Activated CD8-positive, alpha-beta T cell treated with anti-CD3 and anti-CD28 coated beads, Interleukin-2, amount 10 ng/mL, durations not matched to agents 7 days and 5 days (primary cell): ENCODE results near the gene APLP2. TPM values are rescaled to one million over a fixed set of nuclear protein-coding genes. Genes with fewer than 3 reads are reported as not detected.
"Not testable (repeated sequence)": the region's sequence is repeated elsewhere in the genome, so short reads cannot be mapped to it uniquely, and the experiment has no call there.

ENCODE experiments used
- ATAC-seq: fragments of 150-1000 bp; cut with Tn5 transposase; one replicate; pipeline ENCODE4 v1.10.0; 2021; ENCODE audit warnings: moderate library complexity
- CTCF ChIA-PET: fragments of 350-600 bp; sonication (Branson Sonifier 250); formaldehyde crosslinking; loops from one replicate; lab custom pipeline; 2021; ENCODE audit warnings: antibody characterized with exemption; lab: Charles Lee
- POLR2A ChIA-PET: fragments of 350-600 bp; sonication (Branson Sonifier 250); formaldehyde crosslinking; loops from one replicate; lab custom pipeline; 2021; ENCODE audit warnings: antibody characterized with exemption; lab: Charles Lee
- DNase-seq: peaks from one replicate; pipeline ENCODE4 v3.0.0-alpha.2; 2020
- H3K27ac Mint-ChIP-seq: one replicate; pipeline ENCODE4 v1.8.0; 2021; ENCODE audit warnings: mild to moderate bottlenecking, mixed read lengths
- H3K27me3 Mint-ChIP-seq: one replicate; pipeline ENCODE4 v1.8.0; 2021; ENCODE audit warnings: low read depth, mixed read lengths
- H3K36me3 Mint-ChIP-seq: one replicate; pipeline ENCODE4 v1.8.0; 2021; ENCODE audit warnings: low read depth, mixed read lengths
- H3K4me1 Mint-ChIP-seq: one replicate; pipeline ENCODE4 v1.8.0; 2021; ENCODE audit warnings: low read depth, mixed read lengths
- H3K4me3 Mint-ChIP-seq: one replicate; pipeline ENCODE4 v1.8.0; 2021; ENCODE audit warnings: mild to moderate bottlenecking, mixed read lengths
- H3K9me3 Mint-ChIP-seq: one replicate; pipeline ENCODE4 v1.8.0; 2022; ENCODE audit warnings: mixed read lengths; ENCODE audit not compliant: insufficient read depth
- total RNA-seq, 2 experiments: library from RNA; stranded (reverse); gene quantifications; one replicate each; pipeline ENCODE4 v1.2.3, GENCODE V29; 2021

Gene APLP2
- total RNA-seq, 2 experiments from 2014 or later, result 16.5 to 17.0 TPM

DNA sequence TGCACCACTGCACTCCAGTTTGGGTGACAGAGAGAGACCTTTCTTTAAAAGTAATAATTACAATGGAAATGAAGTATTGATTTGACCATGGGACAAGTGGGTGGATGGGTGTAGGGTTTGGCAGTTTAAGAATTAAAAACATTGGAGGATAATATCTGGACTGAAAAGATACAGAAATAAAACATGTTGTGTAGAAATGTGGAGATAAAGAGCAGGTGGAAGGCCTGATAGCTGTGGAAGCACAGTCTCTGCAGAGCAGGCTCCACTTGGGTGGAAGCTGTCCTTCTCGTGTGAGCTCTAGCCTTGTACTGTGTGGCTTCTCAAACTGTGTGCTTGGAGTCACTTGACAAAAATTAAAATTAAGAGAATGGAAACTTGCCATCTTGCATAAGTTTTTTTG, 25.6 kb downstream of the APLP2 start:
- H3K36me3 Mint-ChIP-seq, result no peaks in the 10 kb centered on the region
- ATAC-seq, result no peak
- H3K27ac Mint-ChIP-seq, result no peak overlapping the region
- H3K27me3 Mint-ChIP-seq, result no peaks in the 10 kb centered on the region
- ChIA-PET CTCF (no interaction called here), POLR2A (no interaction called here)
- H3K4me3 Mint-ChIP-seq, result no peak overlapping the region
- H3K9me3 Mint-ChIP-seq, result no peaks in the 10 kb centered on the region
- DNase-seq, result no peak
- H3K4me1 Mint-ChIP-seq, result no peaks in the 10 kb centered on the region

DNA sequence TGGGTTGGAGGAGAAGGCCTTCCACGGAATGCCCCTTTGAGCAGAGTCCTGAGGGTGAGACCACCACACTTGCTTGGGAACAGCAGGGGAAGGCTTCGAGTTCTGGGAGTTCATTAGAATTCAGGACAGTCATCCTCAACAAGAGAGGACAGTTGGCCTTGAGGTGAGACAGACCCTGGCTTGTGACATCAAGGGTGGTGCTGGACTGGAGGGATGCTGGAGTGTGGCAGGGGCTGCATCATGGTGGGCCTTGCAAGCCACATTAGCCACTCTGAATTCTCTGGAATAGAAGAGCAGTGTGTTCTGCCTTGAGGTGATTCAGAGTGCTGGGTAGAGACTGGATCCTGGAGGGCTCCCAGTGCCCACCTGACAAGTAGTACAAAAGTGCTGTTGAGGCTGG, 26.3 kb downstream of the APLP2 start:
- no peaks in the 10 kb centered on the region for H3K4me1 Mint-ChIP-seq
- H3K9me3 Mint-ChIP-seq, result no peaks in the 10 kb centered on the region
- H3K27me3 Mint-ChIP-seq, result no peaks in the 10 kb centered on the region
- no peaks in the 10 kb centered on the region for H3K36me3 Mint-ChIP-seq
- H3K27ac Mint-ChIP-seq, result no peak overlapping the region
- ChIA-PET POLR2A (no interaction called here), CTCF (no interaction called here)
- ATAC-seq (no peak), DNase-seq (no peak)
- no peak overlapping the region for H3K4me3 Mint-ChIP-seq

DNA sequence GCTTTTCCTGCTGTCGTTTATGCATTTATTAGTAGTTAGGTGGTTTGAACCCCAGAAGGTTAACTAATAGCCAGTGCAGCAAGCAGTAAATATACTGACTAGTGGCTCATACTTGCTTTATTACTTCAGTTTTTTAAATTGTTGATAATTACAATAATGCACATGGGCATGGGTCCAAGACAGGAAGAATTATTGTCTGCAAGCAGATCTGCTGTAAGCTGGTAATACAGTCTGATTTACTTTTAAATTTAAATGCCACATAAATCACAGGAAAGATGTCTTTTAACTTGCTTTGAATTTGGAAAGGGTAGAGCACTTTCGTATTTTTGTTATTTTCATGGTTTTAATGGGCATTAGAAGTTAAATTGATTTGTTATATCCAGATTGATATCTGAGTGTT, 27.1 kb downstream of the APLP2 start:
- no peak for ATAC-seq
- Mint-ChIP-seq H3K9me3 (no peaks in the 10 kb centered on the region), H3K4me3 (no peak overlapping the region), H3K36me3 (no peaks in the 10 kb centered on the region), H3K4me1 (no peaks in the 10 kb centered on the region), H3K27me3 (no peaks in the 10 kb centered on the region), H3K27ac (no peak overlapping the region)
- no peak for DNase-seq
- ChIA-PET POLR2A (no interaction called here), CTCF (no interaction called here)

DNA sequence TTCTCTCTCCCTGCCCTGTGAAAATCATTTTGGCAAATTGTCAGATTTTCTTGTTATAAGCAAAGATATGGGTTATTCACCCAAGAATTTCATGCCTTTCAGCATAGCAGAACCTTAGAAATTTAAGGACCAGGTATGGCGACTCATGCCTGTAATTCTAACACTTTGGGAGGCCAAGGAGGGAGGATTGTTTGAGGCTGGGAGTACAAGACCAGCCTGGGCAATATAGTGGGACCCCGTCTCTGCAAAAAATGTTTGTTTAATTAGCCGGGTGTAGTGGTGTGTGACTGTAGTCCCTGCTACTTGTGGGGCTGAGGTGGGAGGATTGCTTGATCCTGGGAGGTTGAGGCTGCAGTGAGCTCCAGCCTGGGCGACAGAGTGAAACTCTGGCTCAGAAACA, 27.6 kb downstream of the APLP2 start:
- H3K4me3 Mint-ChIP-seq, result no peak overlapping the region
- no peaks in the 10 kb centered on the region for H3K9me3 Mint-ChIP-seq
- no peaks in the 10 kb centered on the region for H3K36me3 Mint-ChIP-seq
- no peaks in the 10 kb centered on the region for H3K27me3 Mint-ChIP-seq
- no peak overlapping the region for H3K27ac Mint-ChIP-seq
- CTCF ChIA-PET, result no interaction called here
- DNase-seq, result no peak
- ATAC-seq, result no peak
- H3K4me1 Mint-ChIP-seq, result no peaks in the 10 kb centered on the region
- POLR2A ChIA-PET, result no interaction called here

DNA sequence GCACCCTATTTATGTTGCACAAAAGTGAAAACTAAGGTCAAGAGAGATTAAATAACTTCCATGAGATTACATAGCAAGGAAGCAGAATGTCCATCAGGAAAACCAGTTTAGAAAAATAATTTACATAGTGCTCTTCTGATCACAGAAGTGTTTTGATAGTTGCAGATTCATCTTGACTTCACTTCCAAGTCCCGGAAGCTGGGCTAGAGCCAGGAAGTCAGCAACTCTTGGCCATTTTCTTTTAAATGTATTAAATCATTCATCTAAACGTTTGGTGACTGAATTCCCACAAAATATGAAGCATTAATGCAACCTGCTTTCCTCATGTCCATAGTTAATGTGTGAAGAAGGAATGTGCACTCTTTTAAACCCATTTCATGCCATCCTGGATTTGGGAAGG, 29.7 kb downstream of the APLP2 start:
- H3K9me3 Mint-ChIP-seq, result no peaks in the 10 kb centered on the region
- no peak overlapping the region for H3K4me3 Mint-ChIP-seq
- no peaks in the 10 kb centered on the region for H3K4me1 Mint-ChIP-seq
- DNase-seq (no peak), ATAC-seq (no peak)
- POLR2A ChIA-PET, result no interaction called here
- CTCF ChIA-PET, result no interaction called here
- H3K36me3 Mint-ChIP-seq, result no peaks in the 10 kb centered on the region
- no peaks in the 10 kb centered on the region for H3K27me3 Mint-ChIP-seq
- H3K27ac Mint-ChIP-seq, result no peak overlapping the region

DNA sequence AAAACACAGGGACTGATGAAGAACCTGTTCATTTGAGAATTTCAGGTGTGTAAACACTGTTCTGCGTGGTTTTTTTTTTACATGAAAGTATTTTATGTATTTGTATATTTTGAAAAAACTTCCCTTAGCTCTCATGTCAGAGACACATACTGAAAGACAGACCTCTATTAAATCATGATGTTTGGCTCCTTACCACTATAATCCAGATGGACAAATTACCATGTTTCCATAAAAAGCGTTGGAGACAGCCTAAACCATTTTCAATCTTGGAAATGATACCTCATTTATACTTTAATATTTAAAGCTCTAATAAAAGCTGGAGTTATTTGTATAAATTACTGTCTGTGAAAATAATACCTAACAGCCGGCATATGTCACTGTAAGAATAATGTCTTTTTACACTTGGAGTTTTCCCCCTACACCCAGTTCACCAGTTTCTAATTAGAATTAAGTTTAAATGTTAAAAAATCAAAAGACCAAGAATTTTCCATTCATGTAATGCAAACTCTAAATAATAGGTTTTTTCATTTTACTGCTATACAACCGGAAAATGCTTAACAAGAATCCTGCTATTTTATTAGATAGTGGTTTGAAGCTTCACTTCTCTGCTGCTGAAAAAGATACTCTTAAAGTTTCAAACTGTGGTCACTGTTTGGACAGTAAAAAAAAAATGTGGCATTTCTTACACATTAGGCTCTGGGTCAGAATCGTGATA, 30.8 kb downstream of the APLP2 start:
- H3K27me3 Mint-ChIP-seq, result no peaks in the 10 kb centered on the region
- H3K36me3 Mint-ChIP-seq, result no peaks in the 10 kb centered on the region
- no peak overlapping the region for H3K4me3 Mint-ChIP-seq
- H3K4me1 Mint-ChIP-seq, result no peaks in the 10 kb centered on the region
- H3K9me3 Mint-ChIP-seq, result no peaks in the 10 kb centered on the region
- DNase-seq (no peak), ATAC-seq (no peak)
- CTCF ChIA-PET, result no interaction called here
- no peak overlapping the region for H3K27ac Mint-ChIP-seq
- POLR2A ChIA-PET, result interaction anchor here (1.2 kb wide), 1 partner anchor 97 kb away, joined by 4 read pairs; the partner anchor contains the start of gene PRDM10

DNA sequence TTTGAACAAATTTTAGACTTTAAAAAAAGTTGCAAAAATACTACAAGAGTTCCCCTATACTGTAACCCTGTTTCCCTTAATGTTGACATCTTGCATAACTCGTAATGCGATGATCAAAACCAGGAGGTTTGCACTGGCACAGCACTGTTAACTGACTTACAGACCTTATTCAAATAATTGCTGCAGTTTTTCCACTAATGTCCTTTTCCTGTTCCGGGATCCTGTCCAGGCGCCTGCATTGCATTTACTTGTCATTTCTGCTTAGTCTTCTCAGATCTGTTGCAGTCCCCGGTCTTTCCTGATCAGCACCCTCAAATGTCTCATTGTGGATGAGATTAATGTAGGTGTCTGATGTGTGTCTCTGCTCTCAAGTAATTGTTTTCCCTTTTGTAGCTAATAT, 32.0 kb downstream of the APLP2 start:
- ChIA-PET CTCF (no interaction called here), POLR2A (no interaction called here)
- ATAC-seq, result no peak
- no peak overlapping the region for H3K4me3 Mint-ChIP-seq
- no peaks in the 10 kb centered on the region for H3K4me1 Mint-ChIP-seq
- peaks cover 5% of the 10 kb centered on the region for H3K27me3 Mint-ChIP-seq
- H3K36me3 Mint-ChIP-seq, result no peaks in the 10 kb centered on the region
- no peaks in the 10 kb centered on the region for H3K9me3 Mint-ChIP-seq
- H3K27ac Mint-ChIP-seq, result no peak overlapping the region
- DNase-seq, result no peak

DNA sequence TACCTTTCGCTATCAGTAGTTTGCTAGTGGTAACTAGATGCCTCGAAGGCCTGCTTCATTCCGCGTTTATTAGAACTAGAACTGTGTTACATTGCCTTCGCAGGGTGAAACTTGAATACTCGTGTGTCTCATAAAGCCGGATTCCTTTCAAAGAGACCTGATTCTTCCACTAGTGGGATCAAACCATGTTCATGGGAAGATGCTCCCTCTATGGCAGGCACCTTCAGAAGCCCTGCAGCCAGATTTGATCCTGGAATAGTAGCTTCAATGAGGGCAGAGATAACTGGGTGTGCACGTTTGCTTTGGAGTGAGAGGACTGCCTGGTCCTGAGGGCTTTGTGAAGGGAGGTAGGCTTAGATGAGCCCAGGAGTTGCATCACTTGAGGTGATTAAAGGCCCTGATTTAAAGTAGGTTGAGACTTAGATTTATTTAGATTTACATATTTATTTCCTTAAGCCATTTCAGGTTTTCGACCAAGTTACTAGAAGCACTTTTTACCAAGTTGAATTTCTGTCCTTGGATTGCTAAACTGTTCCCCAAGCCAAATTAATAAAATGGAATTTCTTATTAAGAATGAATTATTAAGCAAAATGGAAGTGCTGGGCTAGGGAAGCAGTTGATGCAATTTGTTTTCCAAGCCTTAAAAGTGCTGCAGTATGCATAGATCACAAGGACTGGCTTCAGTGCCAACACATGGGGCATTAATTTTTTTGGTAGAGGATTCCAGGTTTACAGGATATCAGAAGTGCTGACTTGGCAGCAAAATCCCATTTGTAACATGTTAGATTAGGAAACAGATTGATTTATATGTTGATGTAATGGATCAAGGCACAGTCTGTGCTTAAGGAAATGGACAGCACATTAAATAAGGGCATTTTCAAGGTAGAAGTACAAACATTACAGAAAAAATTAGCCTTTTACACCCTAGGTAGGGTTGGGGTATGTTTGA, 32.9 kb downstream of the APLP2 start:
- no peak for DNase-seq
- Mint-ChIP-seq H3K27me3 (peaks cover 8% of the 10 kb centered on the region), H3K36me3 (no peaks in the 10 kb centered on the region), H3K4me3 (no peak overlapping the region), H3K4me1 (no peaks in the 10 kb centered on the region), H3K27ac (no peak overlapping the region), H3K9me3 (no peaks in the 10 kb centered on the region)
- CTCF ChIA-PET, result no interaction called here
- POLR2A ChIA-PET, result no interaction called here
- no peak for ATAC-seq

DNA sequence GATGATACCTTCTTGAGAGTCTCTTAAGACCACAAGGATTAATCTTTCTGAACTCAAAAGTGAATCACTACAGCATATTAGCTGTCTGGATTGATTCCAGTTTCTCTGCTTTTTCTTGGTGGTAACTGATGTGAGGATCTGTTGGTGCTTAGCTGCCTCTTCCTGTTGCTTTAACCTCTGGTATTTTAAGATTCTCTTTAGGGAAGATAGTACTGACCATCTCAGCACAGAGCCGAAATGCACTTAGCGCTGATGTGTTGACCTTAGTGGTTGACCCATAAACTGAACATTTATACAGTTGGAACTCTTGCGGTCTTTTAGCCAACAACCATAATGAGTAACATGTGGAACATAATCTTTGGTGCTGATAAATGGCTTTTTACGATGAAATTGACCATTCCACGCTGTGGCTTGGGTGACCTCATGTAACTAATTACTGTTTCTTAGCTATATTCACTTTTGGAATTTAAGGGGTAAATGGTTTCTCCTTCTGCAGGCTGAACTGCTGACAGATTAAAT, 33.7 kb downstream of the APLP2 start:
- CTCF ChIA-PET, result no interaction called here
- ATAC-seq (no peak), DNase-seq (no peak)
- H3K27ac Mint-ChIP-seq, result no peak overlapping the region
- POLR2A ChIA-PET, result no interaction called here
- H3K36me3 Mint-ChIP-seq, result no peaks in the 10 kb centered on the region
- H3K27me3 Mint-ChIP-seq, result peaks cover 8% of the 10 kb centered on the region
- no peak overlapping the region for H3K4me3 Mint-ChIP-seq
- no peaks in the 10 kb centered on the region for H3K9me3 Mint-ChIP-seq
- no peaks in the 10 kb centered on the region for H3K4me1 Mint-ChIP-seq

DNA sequence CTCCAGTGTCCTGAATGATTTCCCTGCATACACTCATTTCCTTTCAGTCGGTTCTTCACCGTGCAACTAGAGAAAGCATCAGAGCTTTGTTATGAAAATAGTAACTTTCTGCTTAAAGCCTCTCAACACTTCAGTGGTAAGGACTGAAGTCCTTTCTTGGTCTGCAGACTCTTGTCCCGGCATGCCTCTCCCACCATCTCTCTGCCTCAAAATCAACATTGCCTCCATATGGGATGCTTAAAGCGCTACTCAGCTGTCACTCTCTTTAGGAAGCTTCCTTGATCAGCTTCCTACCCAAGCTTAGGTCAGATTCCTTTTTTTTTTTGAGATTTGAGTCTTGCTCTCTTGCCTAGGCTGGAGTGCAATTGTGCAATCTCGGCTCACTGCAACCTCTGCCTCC, 36.7 kb downstream of the APLP2 start:
- Mint-ChIP-seq H3K36me3 (no peaks in the 10 kb centered on the region), H3K27ac (no peak overlapping the region), H3K4me1 (no peaks in the 10 kb centered on the region), H3K9me3 (no peaks in the 10 kb centered on the region), H3K27me3 (peaks cover 13% of the 10 kb centered on the region), H3K4me3 (no peak overlapping the region)
- ATAC-seq, result no peak
- no peak for DNase-seq
- ChIA-PET POLR2A (no interaction called here), CTCF (no interaction called here)

DNA sequence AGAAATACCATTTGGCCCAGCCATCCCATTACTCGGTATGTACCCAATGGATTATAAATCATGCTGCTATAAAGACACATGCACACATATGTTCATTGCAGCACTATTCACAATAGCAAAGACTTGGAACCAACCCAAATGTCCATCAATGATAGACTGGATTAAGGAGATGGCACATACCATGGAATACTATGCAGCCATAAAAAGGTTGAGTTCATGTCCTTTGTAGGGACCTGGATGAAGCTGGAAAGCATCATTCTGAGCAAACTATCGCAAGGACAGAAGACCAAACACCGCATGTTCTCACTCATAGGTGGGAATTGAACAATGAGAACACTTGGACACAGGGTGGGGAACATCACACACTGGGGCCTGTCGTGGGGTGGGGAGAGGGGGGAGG, 39.0 kb downstream of the APLP2 start:
- POLR2A ChIA-PET, DNase-seq, H3K4me1 Mint-ChIP-seq, ATAC-seq, H3K9me3 Mint-ChIP-seq, H3K36me3 Mint-ChIP-seq, H3K4me3 Mint-ChIP-seq, CTCF ChIA-PET, H3K27ac Mint-ChIP-seq: not testable (repeated sequence)
- H3K27me3 Mint-ChIP-seq, result peaks cover 23% of the 10 kb centered on the region

DNA sequence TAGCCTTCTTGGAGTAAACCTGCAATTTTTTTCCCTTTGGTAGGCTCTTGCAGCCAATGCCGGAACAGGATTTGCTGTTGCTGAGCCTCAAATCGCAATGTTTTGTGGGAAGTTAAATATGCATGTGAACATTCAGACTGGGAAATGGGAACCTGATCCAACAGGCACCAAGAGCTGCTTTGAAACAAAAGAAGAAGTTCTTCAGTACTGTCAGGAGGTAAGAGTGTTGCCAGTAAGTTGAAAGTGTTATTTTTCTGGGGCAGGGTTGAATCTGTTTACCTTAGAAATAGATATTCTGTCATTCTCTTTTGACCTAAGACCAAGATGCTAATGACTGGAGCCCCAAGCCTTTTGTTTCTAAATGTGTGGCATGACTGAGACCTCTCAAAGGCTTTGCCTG, 39.7 kb downstream of the APLP2 start:
- H3K27ac Mint-ChIP-seq, result no peak overlapping the region

More for the DNA sequence above, 39.7 kb downstream of the APLP2 start:
- ATAC-seq (no peak), DNase-seq (no peak)
- Mint-ChIP-seq H3K36me3 (peaks cover 2% of the 10 kb centered on the region), H3K9me3 (no peaks in the 10 kb centered on the region), H3K27me3 (peaks cover 30% of the 10 kb centered on the region), H3K4me1 (no peaks in the 10 kb centered on the region), H3K4me3 (no peak overlapping the region)
- POLR2A ChIA-PET, result no interaction called here
- CTCF ChIA-PET, result interaction anchor here (1.3 kb wide), 1 partner anchor 23 kb away, joined by 3 read pairs; no protein-coding TSS in a partner anchor
